ENCODE measurements around the gene PTPRG. TPM values are rescaled to one million over a fixed set of nuclear protein-coding genes. Genes with fewer than 3 reads are reported as not detected.

PTPRG gene
- total RNA-seq, 6 experiments from 2014 or later, result 29.4 to 34.7 (median 32.7) TPM

GRCh38 chr3:62180514-62180913 lies 619.1 kb downstream of the PTPRG start:
- Mint-ChIP-seq H3K9me3 (no peaks in the 10 kb centered on the region), H3K4me1 (ENCODE audit: low read depth) (no peaks in the 10 kb centered on the region), H3K27me3 (ENCODE audit: insufficient read depth) (no peaks in the 10 kb centered on the region), H3K36me3 (ENCODE audit: low read depth) (no peaks in the 10 kb centered on the region), H3K27ac (no peak overlapping the region), H3K4me3 (no peak overlapping the region)
- no peak for TF ChIP-seq CTCF (IDR thresholded peaks at IDR 0.05)
- no peak for DNase-seq

- TF ChIP-seq CTCF (IDR thresholded peaks at IDR 0.05), result no peak
- Mint-ChIP-seq H3K27ac (no peak overlapping the region), H3K4me1 (ENCODE audit: low read depth) (peaks cover under 1% of the 10 kb centered on the region; the same call in 1 of the 2 replicates), H3K4me3 (no peak overlapping the region), H3K27me3 (ENCODE audit: insufficient read depth) (no peaks in the 10 kb centered on the region; the same call in 1 of the 2 replicates), H3K9me3 (no peaks in the 10 kb centered on the region), H3K36me3 (ENCODE audit: low read depth) (no peaks in the 10 kb centered on the region)
- DNase-seq, result no peak
Observed at GRCh38 chr3:62183087-62183486, 621.7 kb downstream of the PTPRG start.

GRCh38 chr3:62183969-62184368 lies 622.6 kb downstream of the PTPRG start:
- Mint-ChIP-seq H3K27me3 (ENCODE audit: insufficient read depth) (no peaks in the 10 kb centered on the region; the same call in 1 of the 2 replicates), H3K4me3 (no peak overlapping the region), H3K9me3 (no peaks in the 10 kb centered on the region), H3K27ac (no peak overlapping the region), H3K36me3 (ENCODE audit: low read depth) (no peaks in the 10 kb centered on the region), H3K4me1 (ENCODE audit: low read depth) (peaks cover 9% of the 10 kb centered on the region)
- no peak for TF ChIP-seq CTCF (IDR thresholded peaks at IDR 0.05)
- DNase-seq, result no peak

GRCh38 chr3:62184559-62184958 lies 623.2 kb downstream of the PTPRG start:
- no peaks in the 10 kb centered on the region for H3K9me3 Mint-ChIP-seq
- no peak for TF ChIP-seq CTCF (IDR thresholded peaks at IDR 0.05)
- no peak for DNase-seq
- no peaks in the 10 kb centered on the region; the same call in 1 of the 2 replicates for H3K27me3 Mint-ChIP-seq (ENCODE audit: insufficient read depth)
- no peaks in the 10 kb centered on the region for H3K36me3 Mint-ChIP-seq (ENCODE audit: low read depth)
- no peak overlapping the region for H3K4me3 Mint-ChIP-seq
- H3K27ac Mint-ChIP-seq, result no peak overlapping the region
- H3K4me1 Mint-ChIP-seq (ENCODE audit: low read depth), result peaks cover 12% of the 10 kb centered on the region

GRCh38 chr3:62187022-62187431 lies 625.7 kb downstream of the PTPRG start:
- TF ChIP-seq CTCF (IDR thresholded peaks at IDR 0.05), result peak; percentile 71
- Mint-ChIP-seq H3K9me3 (no peaks in the 10 kb centered on the region), H3K27ac (no peak overlapping the region), H3K36me3 (ENCODE audit: low read depth) (no peaks in the 10 kb centered on the region), H3K27me3 (ENCODE audit: insufficient read depth) (no peaks in the 10 kb centered on the region; the same call in 1 of the 2 replicates), H3K4me3 (no peak overlapping the region), H3K4me1 (ENCODE audit: low read depth) (peaks cover 12% of the 10 kb centered on the region)
- no peak for DNase-seq
